Caki2 (cell line): ENCODE results near the gene STRAP. TPM values are rescaled to one million over a fixed set of nuclear protein-coding genes. Genes with fewer than 3 reads are reported as not detected.
"Not testable (repeated sequence)": the region's sequence is repeated elsewhere in the genome, so short reads cannot be mapped to it uniquely, and the experiment has no call there.

ENCODE experiments used
- DNase-seq: peaks from one replicate; pipeline ENCODE4 v3.0.0-alpha.2; 2015; ENCODE audit warnings: low read depth
- in situ Hi-C: cut with HindIII; loops from 2 replicates; pipeline ENCODE4 v1.10.0; 2016; ENCODE audit warnings: low sequenced_read_pairs, low pct_unique_long_range_greater_than_20kb, mixed read lengths
- total RNA-seq: library from RNA; depleted of rRNA; stranded (reverse); fragments of >200 nt; shearing (Covaris generic); gene quantifications from 2 replicates; pipeline ENCODE4 v1.2.3, GENCODE V29; 2014; ENCODE audit warnings: low replicate concordance

Gene STRAP
- total RNA-seq, 1 experiment from 2014 or later, result 195 TPM

DNA sequence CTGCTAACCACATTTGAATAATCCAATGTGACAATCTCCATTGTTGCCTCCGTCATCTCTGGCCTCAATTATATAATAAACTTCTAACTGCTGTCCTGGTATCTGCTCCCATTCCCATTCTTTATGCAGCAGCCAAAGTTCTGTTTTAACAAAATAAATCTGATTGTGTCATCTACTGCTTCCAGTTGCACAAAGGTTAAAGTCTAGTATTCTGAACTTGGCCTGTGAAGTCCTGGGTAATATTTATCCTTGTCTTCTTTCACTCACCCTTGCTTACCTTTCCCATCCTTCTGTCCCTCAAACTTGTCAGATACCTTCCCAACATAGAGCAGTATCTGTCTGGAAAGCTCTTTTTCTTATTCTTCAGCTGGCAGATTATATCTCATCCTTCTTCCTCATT, 19.3 kb upstream of the STRAP start:
- no peak for DNase-seq
- in situ Hi-C loops, result no loop called here

GRCh38 chr12:15863372-15863771, 18.8 kb upstream of the STRAP start:
- DNase-seq, result no peak
- in situ Hi-C loops, result no loop called here

DNA sequence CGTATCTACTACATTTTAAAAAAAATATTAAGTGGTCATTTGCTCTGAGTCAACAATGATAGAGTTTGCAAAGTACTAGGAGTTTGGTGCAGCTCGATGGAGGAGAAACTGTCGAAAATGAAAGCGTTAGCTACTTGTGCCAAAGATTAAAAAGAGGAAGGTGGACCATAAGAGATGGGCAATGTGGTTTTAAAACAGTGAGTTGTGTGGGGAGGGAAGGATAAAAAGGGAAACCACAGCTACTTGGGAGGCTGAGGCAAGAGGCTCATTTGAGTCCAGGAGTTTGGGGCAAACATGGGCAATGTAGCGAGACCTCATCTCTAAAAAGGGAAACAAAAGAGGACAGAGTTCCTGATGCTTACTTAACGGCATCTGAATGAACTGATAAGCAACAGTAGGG, 18.2 kb upstream of the STRAP start:
- in situ Hi-C loops, result no loop called here
- no peak for DNase-seq

DNA sequence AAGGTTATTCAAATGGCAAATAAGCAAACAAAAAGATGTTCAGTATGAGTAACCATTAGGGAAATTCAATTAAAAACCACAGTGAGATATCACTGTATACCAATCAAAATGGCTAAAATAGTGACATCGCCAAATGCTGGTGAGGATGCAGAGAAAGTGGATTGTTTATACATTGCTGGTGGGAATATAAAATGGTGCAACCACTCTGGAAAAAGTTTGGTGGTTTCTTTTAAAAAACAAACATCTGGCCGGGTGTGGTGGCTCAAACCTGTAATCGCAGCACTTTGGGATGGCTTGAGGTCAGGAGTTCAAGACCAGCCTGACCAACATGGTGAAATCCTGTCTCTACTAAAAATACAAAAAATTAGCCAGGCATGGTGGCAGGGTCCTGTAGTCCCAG, 14.0 kb upstream of the STRAP start:
- in situ Hi-C loops, result no loop called here
- DNase-seq, result no peak

- DNase-seq, result no peak
- in situ Hi-C loops, result no loop called here
Observed at GRCh38 chr12:15873556-15873955, 8.6 kb upstream of the STRAP start.

GRCh38 chr12:15874556-15875145, 7.5 kb upstream of the STRAP start:
- in situ Hi-C loops, DNase-seq: not testable (repeated sequence)

GRCh38 chr12:15875863-15876262, 6.3 kb upstream of the STRAP start:
- DNase-seq, result no peak
- in situ Hi-C loops, result no loop called here

- in situ Hi-C loops, result no loop called here
Observed at GRCh38 chr12:15879413-15879812, 2.8 kb upstream of the STRAP start.

GRCh38 chr12:15880721-15881120, 1.5 kb upstream of the STRAP start:
- in situ Hi-C loops, result no loop called here
- no peak for DNase-seq

More at GRCh38 chr12:15879413-15879812, 2.8 kb upstream of the STRAP start:
- no peak for DNase-seq

- in situ Hi-C loops, result no loop called here
- no peak for DNase-seq
Observed at GRCh38 chr12:15883536-15883935, 1.3 kb downstream of the STRAP start.

- no peak for DNase-seq
- in situ Hi-C loops, result no loop called here
Observed at GRCh38 chr12:15886372-15887042, 4.3 kb downstream of the STRAP start.

DNA sequence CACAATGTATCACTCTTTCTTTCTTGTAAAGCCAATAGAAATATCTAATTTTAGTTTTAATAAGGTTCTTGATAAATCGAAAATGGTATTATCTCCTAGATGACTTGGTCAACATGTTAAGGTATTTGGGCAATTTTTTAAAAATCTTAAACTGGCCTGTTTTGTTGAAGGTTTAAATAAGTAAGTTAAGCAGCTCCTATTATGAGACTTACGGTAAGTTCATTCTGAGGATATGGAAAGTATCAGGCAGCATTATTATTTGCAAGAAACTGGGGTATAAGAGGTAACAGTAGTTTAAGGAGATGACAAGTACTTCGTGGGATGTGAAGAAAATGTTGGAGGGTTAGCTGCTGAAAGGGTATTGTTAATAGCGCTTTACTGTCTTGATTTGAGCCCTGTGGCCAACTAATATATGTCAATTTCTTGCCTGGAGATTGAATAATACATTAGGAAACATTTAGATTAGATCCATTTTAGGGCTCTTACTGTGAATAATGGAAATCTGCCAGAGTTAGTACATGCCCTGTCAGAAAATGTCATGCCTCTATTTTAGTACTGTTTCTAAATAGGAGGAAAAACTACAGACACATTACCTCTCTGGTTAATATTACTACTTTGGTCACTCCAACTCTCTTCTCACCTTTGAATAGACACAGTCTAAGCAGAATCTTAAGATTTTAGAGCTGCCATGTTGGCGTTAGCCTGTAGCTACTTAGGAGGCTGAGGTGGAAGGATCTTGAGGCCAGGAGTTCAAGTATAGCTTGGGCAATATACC, 5.0 kb downstream of the STRAP start:
- DNase-seq, result no peak
- in situ Hi-C loops, result no loop called here

- DNase-seq, result no peak
- in situ Hi-C loops, result no loop called here
Observed at GRCh38 chr12:15892645-15893259, 10.6 kb downstream of the STRAP start.

DNA sequence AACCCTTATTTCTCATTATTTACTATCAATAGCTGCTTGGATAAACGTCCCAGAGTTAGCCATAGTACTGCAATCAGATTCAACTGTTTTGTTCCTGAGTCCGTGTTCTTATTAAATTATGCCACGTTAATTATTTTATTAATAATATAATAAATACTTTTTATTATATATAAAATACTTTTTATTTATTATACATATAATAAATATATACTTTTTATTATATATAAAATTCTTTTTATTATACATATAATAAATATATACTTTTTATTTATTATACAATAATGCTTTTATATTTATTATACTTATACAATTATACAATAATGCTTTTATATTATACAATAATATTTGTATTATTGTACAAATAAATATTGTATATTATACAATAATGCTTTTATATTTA, 11.1 kb downstream of the STRAP start:
- no peak for DNase-seq
- in situ Hi-C loops, result no loop called here

GRCh38 chr12:15896867-15897266, 14.7 kb downstream of the STRAP start:
- in situ Hi-C loops, result no loop called here
- DNase-seq, result no peak

DNA sequence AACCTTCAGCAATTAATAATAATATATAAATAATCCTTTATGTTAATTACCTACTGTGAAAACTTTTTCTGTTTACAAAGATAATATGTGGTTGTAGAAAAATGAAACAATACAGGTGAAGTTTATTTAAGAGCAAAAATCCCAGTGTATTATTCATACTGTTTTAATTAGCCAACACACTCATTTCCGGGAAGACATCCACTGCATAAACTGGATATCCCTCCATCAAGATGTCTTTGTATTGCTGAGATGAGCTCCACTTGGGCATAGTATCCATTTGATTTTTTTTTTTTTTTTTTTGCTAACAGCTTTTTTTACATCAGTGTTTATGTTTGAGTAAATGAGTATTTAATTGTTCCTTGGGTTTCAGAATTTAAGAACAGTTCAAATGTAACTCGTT, 15.2 kb downstream of the STRAP start:
- no peak for DNase-seq
- in situ Hi-C loops, result no loop called here

DNA sequence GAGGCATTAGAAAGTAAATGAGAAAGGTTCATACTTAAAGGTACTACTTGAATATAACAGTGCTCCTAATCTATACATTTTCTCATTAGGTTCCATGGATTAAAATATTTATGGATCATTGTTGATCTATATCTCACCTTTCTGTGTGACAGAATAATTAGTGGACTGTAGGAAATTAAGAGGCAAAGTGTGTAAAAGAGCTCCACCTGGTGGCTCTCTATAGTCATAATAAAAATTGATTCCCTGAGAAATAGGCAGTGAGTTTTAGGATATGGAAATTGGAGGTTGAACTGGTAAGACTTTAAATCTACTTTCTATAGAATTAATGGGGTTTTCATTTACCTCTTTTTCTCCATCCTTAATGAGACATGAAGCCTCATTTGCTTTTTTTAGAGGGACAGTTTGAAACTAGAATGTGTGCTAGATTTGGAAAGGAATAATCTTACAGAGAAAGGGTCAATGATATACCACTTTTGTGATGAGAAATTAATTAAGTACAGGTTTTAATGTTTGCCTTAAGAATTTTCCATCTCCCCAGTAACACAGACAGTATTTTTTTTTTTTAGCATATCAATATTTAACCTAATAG, 17.2 kb downstream of the STRAP start:
- peak; percentile 34 for DNase-seq
- in situ Hi-C loops, result no loop called here

- no peak for DNase-seq
- in situ Hi-C loops, result no loop called here
Observed at GRCh38 chr12:15904378-15904920, 22.3 kb downstream of the STRAP start.
